ENCODE measurements around the gene KRT85. TPM values are rescaled to one million over a fixed set of nuclear protein-coding genes. Genes with fewer than 3 reads are reported as not detected.

Gene KRT85
- total RNA-seq, 1 donor from 2014 or later: not detected

DNA sequence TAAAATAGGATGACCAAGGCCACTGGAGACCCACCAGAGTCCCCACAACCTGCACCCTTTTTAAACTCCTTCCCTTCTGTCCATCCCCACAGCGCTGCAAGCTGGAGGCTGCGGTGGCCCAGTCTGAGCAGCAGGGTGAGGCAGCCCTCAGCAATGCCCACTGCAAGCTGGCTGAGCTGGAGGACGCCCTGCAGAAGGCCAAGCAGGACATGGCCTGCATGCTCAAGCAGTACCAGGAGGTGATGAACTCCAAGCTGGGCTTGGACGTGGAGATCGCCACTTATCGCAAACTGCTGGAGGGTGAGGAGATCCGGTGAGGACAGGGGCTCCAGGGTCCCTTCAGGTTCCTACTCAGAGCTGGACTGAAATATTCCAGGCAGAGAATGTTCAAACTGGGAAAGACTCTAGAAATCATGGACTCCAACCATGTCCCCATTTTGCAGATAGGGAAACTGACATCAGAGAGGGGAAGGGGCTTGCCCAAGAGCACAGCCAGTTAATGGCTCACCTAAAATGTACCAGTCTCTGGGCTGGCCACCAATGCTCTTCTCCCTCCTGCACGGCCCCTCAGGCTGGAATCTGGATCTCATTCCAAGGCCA lies 17.2 kb downstream of the KRT85 start:
- Mint-ChIP-seq H3K9me3 (ENCODE audit: unreplicated experiment) (no peaks in the 10 kb centered on the region), H3K27me3 (ENCODE audit: low read depth, unreplicated experiment) (peaks cover 67% of the 10 kb centered on the region), H3K4me3 (ENCODE audit: unreplicated experiment) (no peak overlapping the region), H3K4me1 (ENCODE audit: low read depth, unreplicated experiment) (peaks cover 5% of the 10 kb centered on the region), H3K27ac (ENCODE audit: unreplicated experiment) (no peak overlapping the region), H3K36me3 (ENCODE audit: low read depth, unreplicated experiment) (no peaks in the 10 kb centered on the region)
- Histone ChIP-seq H3K4me2 (ENCODE audit: low read length) (no peak overlapping the region), H2AFZ (ENCODE audit: low read depth, low read length) (no peak overlapping the region), H3K4me1 (ENCODE audit: insufficient read depth, low read length) (no peaks in the 10 kb centered on the region), H3K27ac (ENCODE audit: low read depth, low read length) (no peak overlapping the region), H3K36me3 (ENCODE audit: insufficient read depth, low read length) (no peaks in the 10 kb centered on the region), H4K20me1 (ENCODE audit: insufficient read depth, low read length) (no peaks in the 10 kb centered on the region), H3K9ac (ENCODE audit: low read length) (no peak overlapping the region), H3K27me3 (ENCODE audit: insufficient read depth, low read length) (peaks cover 36% of the 10 kb centered on the region), H3K4me3 (ENCODE audit: insufficient read depth, low read depth, low read length) (no peak overlapping the region), H3K79me2 (ENCODE audit: insufficient read depth, low read length) (no peaks in the 10 kb centered on the region), H3K9me3 (ENCODE audit: insufficient read depth, low read depth, low read length) (no peaks in the 10 kb centered on the region)
- TF ChIP-seq, protein P1, sequence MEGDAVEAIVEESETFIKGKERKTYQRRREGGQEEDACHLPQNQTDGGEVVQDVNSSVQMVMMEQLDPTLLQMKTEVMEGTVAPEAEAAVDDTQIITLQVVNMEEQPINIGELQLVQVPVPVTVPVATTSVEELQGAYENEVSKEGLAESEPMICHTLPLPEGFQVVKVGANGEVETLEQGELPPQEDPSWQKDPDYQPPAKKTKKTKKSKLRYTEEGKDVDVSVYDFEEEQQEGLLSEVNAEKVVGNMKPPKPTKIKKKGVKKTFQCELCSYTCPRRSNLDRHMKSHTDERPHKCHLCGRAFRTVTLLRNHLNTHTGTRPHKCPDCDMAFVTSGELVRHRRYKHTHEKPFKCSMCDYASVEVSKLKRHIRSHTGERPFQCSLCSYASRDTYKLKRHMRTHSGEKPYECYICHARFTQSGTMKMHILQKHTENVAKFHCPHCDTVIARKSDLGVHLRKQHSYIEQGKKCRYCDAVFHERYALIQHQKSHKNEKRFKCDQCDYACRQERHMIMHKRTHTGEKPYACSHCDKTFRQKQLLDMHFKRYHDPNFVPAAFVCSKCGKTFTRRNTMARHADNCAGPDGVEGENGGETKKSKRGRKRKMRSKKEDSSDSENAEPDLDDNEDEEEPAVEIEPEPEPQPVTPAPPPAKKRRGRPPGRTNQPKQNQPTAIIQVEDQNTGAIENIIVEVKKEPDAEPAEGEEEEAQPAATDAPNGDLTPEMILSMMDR (IDR thresholded peaks at IDR 0.05; ENCODE audit: insufficient read depth, low read depth, low read length): no peak
- no peak for TF ChIP-seq EZH2 (IDR thresholded peaks at IDR 0.05; ENCODE audit: insufficient read depth, low read length)
- no peak for DNase-seq (ENCODE audit: low read depth)
- FAIRE-seq: no peak

DNA sequence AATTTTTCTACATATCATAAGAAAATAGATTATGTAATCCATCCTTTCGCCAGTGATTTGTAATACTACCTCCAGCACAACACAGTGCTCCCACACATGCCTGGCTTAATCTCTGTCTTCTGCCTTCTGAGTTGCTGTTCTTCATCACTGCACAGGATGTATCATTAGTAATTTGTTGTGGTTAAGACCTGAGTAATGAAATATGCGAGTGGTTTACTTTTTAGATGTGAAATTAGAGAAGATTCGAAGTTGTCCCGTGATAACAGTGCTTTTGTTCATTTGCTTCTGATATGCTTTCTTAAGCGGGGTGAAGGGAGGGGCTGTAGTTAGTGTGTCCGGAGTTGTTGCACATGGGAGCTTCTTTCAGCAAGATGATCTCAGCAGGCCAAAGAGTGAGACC lies 18.1 kb downstream of the KRT85 start:
- Histone ChIP-seq H3K4me3 (ENCODE audit: insufficient read depth, low read depth, low read length) (no peak overlapping the region), H3K27me3 (ENCODE audit: insufficient read depth, low read length) (peaks cover 28% of the 10 kb centered on the region), H3K4me1 (ENCODE audit: insufficient read depth, low read length) (no peaks in the 10 kb centered on the region), H4K20me1 (ENCODE audit: insufficient read depth, low read length) (no peaks in the 10 kb centered on the region), H2AFZ (ENCODE audit: low read depth, low read length) (no peak overlapping the region), H3K27ac (ENCODE audit: low read depth, low read length) (no peak overlapping the region), H3K9me3 (ENCODE audit: insufficient read depth, low read depth, low read length) (no peaks in the 10 kb centered on the region), H3K79me2 (ENCODE audit: insufficient read depth, low read length) (no peaks in the 10 kb centered on the region), H3K4me2 (ENCODE audit: low read length) (no peak overlapping the region), H3K36me3 (ENCODE audit: insufficient read depth, low read length) (no peaks in the 10 kb centered on the region), H3K9ac (ENCODE audit: low read length) (no peak overlapping the region)
- no peak for TF ChIP-seq EZH2 (IDR thresholded peaks at IDR 0.05; ENCODE audit: insufficient read depth, low read length)
- TF ChIP-seq, protein P1 (IDR thresholded peaks at IDR 0.05; ENCODE audit: insufficient read depth, low read depth, low read length): no peak
- Mint-ChIP-seq H3K36me3 (ENCODE audit: low read depth, unreplicated experiment) (no peaks in the 10 kb centered on the region), H3K27me3 (ENCODE audit: low read depth, unreplicated experiment) (peaks cover 64% of the 10 kb centered on the region), H3K27ac (ENCODE audit: unreplicated experiment) (no peak overlapping the region), H3K4me1 (ENCODE audit: low read depth, unreplicated experiment) (peaks cover 5% of the 10 kb centered on the region), H3K9me3 (ENCODE audit: unreplicated experiment) (no peaks in the 10 kb centered on the region), H3K4me3 (ENCODE audit: unreplicated experiment) (no peak overlapping the region)
- FAIRE-seq: no peak
- DNase-seq (ENCODE audit: low read depth): peak; percentile 39

Data from astrocyte (in vitro differentiated cells and primary cell).